Mononuclear cell (primary cell): ENCODE measurements around the gene ITPRIP. TPM values are rescaled to one million over a fixed set of nuclear protein-coding genes. Genes with fewer than 3 reads are reported as not detected.

Experiments
- H3K27me3 ChIP-seq: 2 replicates; pipeline ENCODE4 v1.6.0; 2011; ENCODE audit warnings: low read length, control low read depth; ENCODE audit not compliant: insufficient read depth
- H3K4me1 ChIP-seq: 2 replicates; pipeline ENCODE4 v1.5.1; 2011; ENCODE audit warnings: mild to moderate bottlenecking, low read length, control low read depth; ENCODE audit not compliant: insufficient read depth
- H3K4me3 ChIP-seq: 2 replicates; pipeline ENCODE4 v1.5.1; 2011; ENCODE audit warnings: mild to moderate bottlenecking, low read length, moderate library complexity
- H3K9me3 ChIP-seq: 2 replicates; pipeline ENCODE4 v1.5.1; 2011; ENCODE audit warnings: low read depth, mild to moderate bottlenecking, control low read depth, low read length
- total RNA-seq: library from RNA; depleted of rRNA; stranded (reverse); fragments of >200 nt; gene quantifications from one replicate; pipeline ENCODE4 v1.2.3, GENCODE V29; 2012

Gene ITPRIP
- total RNA-seq, 1 donor: 62.7 TPM

GRCh38 chr10:104333032-104333727, 5.1 kb downstream of the ITPRIP start:
- Histone ChIP-seq H3K9me3 (no peaks in the 10 kb centered on the region), H3K27me3 (no peaks in the 10 kb centered on the region), H3K4me3 (no peak overlapping the region), H3K4me1 (peaks cover 91% of the 10 kb centered on the region)

- no peak overlapping the region for H3K4me3 ChIP-seq
- H3K27me3 ChIP-seq: no peaks in the 10 kb centered on the region
- H3K9me3 ChIP-seq: no peaks in the 10 kb centered on the region
- peaks cover 98% of the 10 kb centered on the region for H3K4me1 ChIP-seq
Measured at GRCh38 chr10:104332243-104333031, 5.8 kb downstream of the ITPRIP start.

- no peaks in the 10 kb centered on the region for H3K27me3 ChIP-seq
- H3K4me1 ChIP-seq: peaks cover 100% of the 10 kb centered on the region
- H3K4me3 ChIP-seq: no peak overlapping the region
- H3K9me3 ChIP-seq: no peaks in the 10 kb centered on the region
Measured at GRCh38 chr10:104331208-104331838, 6.9 kb downstream of the ITPRIP start.

GRCh38 chr10:104330168-104331110, 7.8 kb downstream of the ITPRIP start:
- Histone ChIP-seq H3K4me1 (peaks cover 100% of the 10 kb centered on the region), H3K4me3 (no peak overlapping the region), H3K27me3 (no peaks in the 10 kb centered on the region), H3K9me3 (no peaks in the 10 kb centered on the region)

GRCh38 chr10:104329735-104330134, 8.5 kb downstream of the ITPRIP start:
- H3K4me3 ChIP-seq: no peak overlapping the region
- peaks cover 100% of the 10 kb centered on the region for H3K4me1 ChIP-seq
- H3K9me3 ChIP-seq: no peaks in the 10 kb centered on the region
- H3K27me3 ChIP-seq: no peaks in the 10 kb centered on the region

- H3K27me3 ChIP-seq: no peaks in the 10 kb centered on the region
- peak overlapping the region; percentile 5 for H3K4me3 ChIP-seq
- no peaks in the 10 kb centered on the region for H3K9me3 ChIP-seq
- peaks cover 100% of the 10 kb centered on the region for H3K4me1 ChIP-seq
Measured at GRCh38 chr10:104328896-104329710, 9.2 kb downstream of the ITPRIP start.

GRCh38 chr10:104328646-104328895, 9.7 kb downstream of the ITPRIP start:
- peak overlapping the region; percentile 5 for H3K4me3 ChIP-seq
- no peaks in the 10 kb centered on the region for H3K9me3 ChIP-seq
- H3K4me1 ChIP-seq: peaks cover 100% of the 10 kb centered on the region
- H3K27me3 ChIP-seq: no peaks in the 10 kb centered on the region

- Histone ChIP-seq H3K9me3 (no peaks in the 10 kb centered on the region), H3K4me3 (no peak overlapping the region), H3K4me1 (peaks cover 100% of the 10 kb centered on the region), H3K27me3 (no peaks in the 10 kb centered on the region)
Measured at GRCh38 chr10:104327745-104328645, 10.3 kb downstream of the ITPRIP start.

- H3K4me1 ChIP-seq: peaks cover 100% of the 10 kb centered on the region
- H3K27me3 ChIP-seq: no peaks in the 10 kb centered on the region
- H3K4me3 ChIP-seq: no peak overlapping the region
Measured at GRCh38 chr10:104326991-104327610, 11.2 kb downstream of the ITPRIP start.

GRCh38 chr10:104325436-104326435, 12.5 kb downstream of the ITPRIP start:
- Histone ChIP-seq H3K27me3 (no peaks in the 10 kb centered on the region), H3K4me3 (no peak overlapping the region), H3K4me1 (peaks cover 100% of the 10 kb centered on the region), H3K9me3 (no peaks in the 10 kb centered on the region)

More at GRCh38 chr10:104326991-104327610, 11.2 kb downstream of the ITPRIP start:
- no peaks in the 10 kb centered on the region for H3K9me3 ChIP-seq

- Histone ChIP-seq H3K27me3 (no peaks in the 10 kb centered on the region), H3K4me3 (no peak overlapping the region), H3K9me3 (no peaks in the 10 kb centered on the region), H3K4me1 (peaks cover 100% of the 10 kb centered on the region)
Measured at GRCh38 chr10:104324931-104325330, 13.3 kb downstream of the ITPRIP start.

- Histone ChIP-seq H3K4me3 (no peak overlapping the region), H3K27me3 (no peaks in the 10 kb centered on the region), H3K4me1 (peaks cover 100% of the 10 kb centered on the region), H3K9me3 (no peaks in the 10 kb centered on the region)
Measured at GRCh38 chr10:104324221-104324686, 14.0 kb downstream of the ITPRIP start.
